ENCODE data around the gene STK36.

Gene STK36

GRCh38 chr2:218648088-218648786, 23.6 kb upstream of the STK36 start:
- FAIRE-seq (peak; percentile 55), DNase-seq (ENCODE audit: insufficient read length, low spot score) (peak; percentile 57)
- no peak for TF ChIP-seq POLR2A (IDR thresholded peaks at IDR 0.05; ENCODE audit: low read depth, low read length)

- DNase-seq (ENCODE audit: insufficient read length, low spot score) (no peak), FAIRE-seq (no peak)
- no peak for TF ChIP-seq POLR2A (IDR thresholded peaks at IDR 0.05; ENCODE audit: low read depth, low read length)
These were observed 23.1 kb upstream of the STK36 start for GRCh38 chr2:218648787-218649100.

- TF ChIP-seq POLR2A (IDR thresholded peaks at IDR 0.05; ENCODE audit: low read depth, low read length), result no peak
- FAIRE-seq (no peak), DNase-seq (ENCODE audit: insufficient read length, low spot score) (no peak)
These were observed 16.1 kb upstream of the STK36 start for GRCh38 chr2:218655751-218656150.

- TF ChIP-seq POLR2A (IDR thresholded peaks at IDR 0.05; ENCODE audit: low read depth, low read length), result no peak
- DNase-seq (ENCODE audit: insufficient read length, low spot score), result no peak
- no peak for FAIRE-seq
These were observed 13.1 kb upstream of the STK36 start for GRCh38 chr2:218658671-218659257.

- TF ChIP-seq POLR2A (IDR thresholded peaks at IDR 0.05; ENCODE audit: low read depth, low read length), result peak; percentile 79
- DNase-seq (ENCODE audit: insufficient read length, low spot score) (peak; percentile 92), FAIRE-seq (peak; percentile 15)
These were observed 12.5 kb upstream of the STK36 start, which contains the start of the genes BCS1L and ZNF142 for GRCh38 chr2:218659258-218659987. Gene BCS1L (plus strand): TSS chr2:218659683. CDS start chr2:218660988, 1,305 bp downstream. Gene ZNF142 (minus strand): TSS chr2:218659623. CDS start chr2:218656429, 3,194 bp downstream.

- TF ChIP-seq POLR2A (IDR thresholded peaks at IDR 0.05; ENCODE audit: low read depth, low read length), result no peak
- no peak for FAIRE-seq
- no peak for DNase-seq (ENCODE audit: insufficient read length, low spot score)
These were observed 11.9 kb upstream of the STK36 start for GRCh38 chr2:218659988-218660358.

- FAIRE-seq (no peak), DNase-seq (ENCODE audit: insufficient read length, low spot score) (no peak)
- TF ChIP-seq POLR2A (IDR thresholded peaks at IDR 0.05; ENCODE audit: low read depth, low read length), result no peak
These were observed 9.5 kb upstream of the STK36 start for GRCh38 chr2:218662377-218662776.

GRCh38 chr2:218662827-218663226, 9.1 kb upstream of the STK36 start:
- no peak for DNase-seq (ENCODE audit: insufficient read length, low spot score)
- TF ChIP-seq POLR2A (IDR thresholded peaks at IDR 0.05; ENCODE audit: low read depth, low read length), result no peak
- FAIRE-seq, result no peak

GRCh38 chr2:218663901-218664300, 8.0 kb upstream of the STK36 start:
- no peak for FAIRE-seq
- no peak for DNase-seq (ENCODE audit: insufficient read length, low spot score)
- TF ChIP-seq POLR2A (IDR thresholded peaks at IDR 0.05; ENCODE audit: low read depth, low read length), result no peak

- TF ChIP-seq POLR2A (IDR thresholded peaks at IDR 0.05; ENCODE audit: low read depth, low read length), result no peak
- FAIRE-seq (no peak), DNase-seq (ENCODE audit: insufficient read length, low spot score) (no peak)
These were observed 7.2 kb upstream of the STK36 start for GRCh38 chr2:218664653-218665052.

GRCh38 chr2:218671097-218671653, 711 bp upstream of the STK36 start:
- FAIRE-seq, result no peak
- no peak for DNase-seq (ENCODE audit: insufficient read length, low spot score)
- TF ChIP-seq POLR2A (IDR thresholded peaks at IDR 0.05; ENCODE audit: low read depth, low read length), result no peak

GRCh38 chr2:218679119-218679518, 7.2 kb downstream of the STK36 start:
- DNase-seq (ENCODE audit: insufficient read length, low spot score) (no peak), FAIRE-seq (peak; percentile 41)
- no peak for TF ChIP-seq POLR2A (IDR thresholded peaks at IDR 0.05; ENCODE audit: low read depth, low read length)

GRCh38 chr2:218680061-218680460, 8.2 kb downstream of the STK36 start:
- DNase-seq (ENCODE audit: insufficient read length, low spot score) (no peak), FAIRE-seq (no peak)
- TF ChIP-seq POLR2A (IDR thresholded peaks at IDR 0.05; ENCODE audit: low read depth, low read length), result no peak

- DNase-seq (ENCODE audit: insufficient read length, low spot score) (peak; percentile 52), FAIRE-seq (peak; percentile 95)
These were observed 15.6 kb downstream of the STK36 start for GRCh38 chr2:218687400-218688060.

All from H54 (cell line).